CD8-positive, alpha-beta memory T cell (primary cell): ENCODE results near the gene H2BK1. TPM values are rescaled to one million over a fixed set of nuclear protein-coding genes. Genes with fewer than 3 reads are reported as not detected.

Source experiments
- CTCF ChIA-PET: fragments of 350-600 bp; sonication (Branson Sonifier 250); formaldehyde crosslinking; loops from one replicate; lab custom pipeline; 2021; ENCODE audit warnings: antibody characterized with exemption; lab: Charles Lee
- POLR2A ChIA-PET: fragments of 350-600 bp; sonication (Branson Sonifier 250); formaldehyde crosslinking; loops from one replicate; lab custom pipeline; 2021; ENCODE audit warnings: antibody characterized with exemption; lab: Charles Lee
- DNase-seq, 5 donors: peaks; one replicate each; pipeline versions ENCODE4 v3.0.0 to v3.0.0-alpha.2; 2020 to 2022; ENCODE audit warnings: mixed read lengths in 1 of 5
- H3K27ac ChIP-seq: one replicate; pipeline ENCODE4 v1.7.0; 2013; ENCODE audit warnings: low read depth, mild to moderate bottlenecking, low read length, moderate library complexity
- H3K27me3 ChIP-seq: 2 replicates; pipeline ENCODE4 v1.7.0; 2013; ENCODE audit warnings: low read length, mild to moderate bottlenecking; ENCODE audit not compliant: insufficient read depth, poor library complexity, severe bottlenecking
- H3K36me3 ChIP-seq: 2 replicates; pipeline ENCODE4 v1.7.0; 2013; ENCODE audit warnings: mild to moderate bottlenecking, low read length, moderate library complexity; ENCODE audit not compliant: insufficient read depth
- H3K4me1 ChIP-seq: 2 replicates; pipeline ENCODE4 v1.7.0; 2013; ENCODE audit warnings: mild to moderate bottlenecking, low read length, moderate library complexity; ENCODE audit not compliant: insufficient read depth
- H3K4me3 ChIP-seq: 2 replicates; pipeline ENCODE4 v1.7.0; 2013; ENCODE audit warnings: mild to moderate bottlenecking, low read length
- H3K9me3 ChIP-seq: 2 replicates; pipeline ENCODE4 v1.7.0; 2013; ENCODE audit warnings: mild to moderate bottlenecking, low read length
- H3K27ac Mint-ChIP-seq, 8 donors: one replicate each; pipeline ENCODE4 v1.8.0; 2020 to 2021; ENCODE audit warnings: mixed read lengths in 8 of 8, mild to moderate bottlenecking in 6 of 8, inconsistent platforms in 3 of 8, moderate library complexity in 3 of 8
- H3K27me3 Mint-ChIP-seq, 2 donors: one replicate each; pipeline ENCODE4 v1.8.0; 2020 to 2021; ENCODE audit warnings: mixed read lengths in 2 of 2, mild to moderate bottlenecking in 1 of 2, moderate library complexity in 1 of 2
- H3K36me3 Mint-ChIP-seq, 3 donors: one replicate each; pipeline ENCODE4 v1.8.0; 2020 to 2021; ENCODE audit warnings: mixed read lengths in 3 of 3, inconsistent platforms in 1 of 3, mild to moderate bottlenecking in 1 of 3
- H3K4me1 Mint-ChIP-seq, 3 donors: one replicate each; pipeline ENCODE4 v1.8.0; 2020 to 2021; ENCODE audit warnings: mixed read lengths in 3 of 3, inconsistent platforms in 1 of 3, mild to moderate bottlenecking in 1 of 3
- H3K4me3 Mint-ChIP-seq, 7 donors: one replicate each; pipeline ENCODE4 v1.8.0; 2020 to 2021; ENCODE audit warnings: mixed read lengths in 7 of 7, mild to moderate bottlenecking in 6 of 7, moderate library complexity in 4 of 7, inconsistent platforms in 2 of 7
- H3K9me3 Mint-ChIP-seq, 5 donors: one replicate each; pipeline ENCODE4 v1.8.0; 2020 to 2022; ENCODE audit warnings: mixed read lengths in 5 of 5, mild to moderate bottlenecking in 3 of 5, moderate library complexity in 2 of 5, inconsistent platforms in 1 of 5
- polyA plus RNA-seq: library from polyadenylated mRNA; unstranded; fragments of 300-500 nt; fragmentation: Illumina TruSeq; gene quantifications from one replicate; pipeline ENCODE4 v1.2.3, GENCODE V29; 2021
- total RNA-seq, 2 experiments: library from RNA; stranded (reverse); gene quantifications; one replicate each; pipeline ENCODE4 v1.2.3, GENCODE V29; 2021

The H2BK1 gene
- total and polyA plus RNA-seq, 3 experiments from 2014 or later = 0.57 TPM; not detected in 2

DNA sequence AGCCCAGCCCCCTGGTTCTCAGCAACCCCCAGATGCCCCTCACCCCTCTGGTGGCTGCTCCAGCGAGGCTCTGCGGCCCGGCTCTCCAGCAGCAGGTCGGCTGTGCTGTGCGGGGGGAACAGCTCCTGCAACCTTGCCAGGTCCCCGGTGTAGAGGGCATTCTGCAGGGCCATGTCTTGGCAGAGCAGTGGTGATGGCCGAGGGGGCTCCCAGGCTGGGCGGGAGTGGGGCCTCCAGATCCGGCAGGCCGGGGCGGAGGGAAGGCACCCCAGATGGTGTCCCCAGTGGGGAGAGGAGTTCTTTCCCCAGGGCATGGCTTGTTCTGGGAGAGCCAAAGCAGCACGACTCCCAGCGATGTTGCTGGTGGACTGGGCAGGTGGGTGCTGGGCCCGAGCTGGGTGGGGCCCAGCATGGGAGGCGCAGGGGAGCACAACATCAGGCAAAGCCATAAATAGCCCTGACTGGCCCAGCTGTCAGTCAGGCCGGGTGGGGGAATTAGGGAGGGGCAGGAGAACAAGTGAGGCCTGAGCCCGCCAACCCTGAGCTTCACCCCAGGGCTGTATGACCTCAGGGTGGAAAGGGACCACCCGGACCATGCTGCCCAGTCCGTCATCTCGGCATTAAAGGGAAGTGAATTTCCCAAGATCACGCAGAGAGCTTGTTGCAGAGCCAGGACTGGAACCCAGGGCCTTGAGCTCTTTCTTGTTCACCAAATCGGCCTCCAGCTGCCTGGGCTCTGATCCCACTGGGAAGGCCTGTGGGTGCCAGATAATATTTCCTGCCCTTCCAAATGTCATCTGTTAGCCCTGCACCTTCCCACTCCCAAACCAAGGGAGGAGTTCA is 22.7 kb downstream of the H2BK1 start:
- Mint-ChIP-seq H3K27me3 (peaks cover 0 to 3% of the 10 kb centered on the region in 2 donors), H3K36me3 (no peaks in the 10 kb centered on the region), H3K4me1 (no peaks in the 10 kb centered on the region), H3K4me3 (no peak overlapping the region), H3K9me3 (no peaks in the 10 kb centered on the region), H3K27ac (no peak overlapping the region)
- Histone ChIP-seq H3K36me3 (no peaks in the 10 kb centered on the region), H3K9me3 (no peaks in the 10 kb centered on the region), H3K27me3 (no peaks in the 10 kb centered on the region), H3K4me1 (no peaks in the 10 kb centered on the region), H3K27ac (no peak overlapping the region), H3K4me3 (no peak overlapping the region)
- no peak for DNase-seq
- POLR2A ChIA-PET = no interaction called here
- CTCF ChIA-PET = no interaction called here

DNA sequence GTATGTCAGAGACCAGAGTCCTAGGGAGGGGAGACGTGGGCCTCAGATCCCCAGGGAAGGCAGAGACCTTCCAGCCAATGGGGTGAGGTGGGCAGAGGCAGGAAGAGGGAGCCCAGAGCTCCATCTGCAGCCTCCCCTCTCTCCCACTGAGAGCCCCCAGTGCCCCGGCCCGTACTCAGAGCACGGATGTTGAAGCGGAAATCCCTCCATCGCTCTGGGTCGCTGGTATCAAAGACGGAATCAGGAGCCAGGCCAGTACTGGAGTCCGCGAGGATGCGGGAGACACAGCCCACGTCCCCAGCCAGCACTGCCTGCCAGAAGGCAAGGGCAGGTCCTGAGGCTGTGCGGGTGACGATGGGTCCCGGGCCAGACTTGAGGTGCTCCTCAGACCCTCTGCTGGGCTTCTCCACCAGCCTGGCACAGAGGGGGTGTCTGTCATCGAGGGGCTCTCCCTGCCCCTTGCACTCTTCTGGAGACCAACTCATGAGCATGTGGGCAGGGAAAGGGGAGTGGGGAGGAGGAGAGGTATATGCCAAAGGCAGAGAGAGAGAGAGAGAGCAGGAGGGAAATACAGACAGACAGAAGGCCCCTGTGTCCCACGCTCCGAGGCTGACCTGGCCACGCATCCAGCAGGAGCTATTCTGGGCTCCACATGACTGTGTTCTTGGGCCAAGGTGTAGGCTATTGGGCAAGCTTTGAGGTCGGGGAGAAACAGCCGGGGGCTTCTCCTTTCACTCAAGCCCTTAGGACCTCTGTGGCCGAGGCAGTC is 23.5 kb downstream of the H2BK1 start, which contains the start of gene ASB10:
Gene ASB10, minus strand, starts transcription at position 611 of the 769 bp plus-strand sequence. Its CDS starts 120 bp downstream, at position 491.
- CTCF ChIA-PET = no interaction called here
- H3K27me3 ChIP-seq = no peaks in the 10 kb centered on the region
- Mint-ChIP-seq H3K36me3 (no peaks in the 10 kb centered on the region), H3K27me3 (peaks cover 0 to 6% of the 10 kb centered on the region in 2 donors), H3K27ac (no peak within 1 kb of the TSS), H3K4me3 (no peak within 1 kb of the TSS), H3K4me1 (no peaks in the 10 kb centered on the region), H3K9me3 (no peaks in the 10 kb centered on the region)
- no peaks in the 10 kb centered on the region for H3K36me3 ChIP-seq
- no peaks in the 10 kb centered on the region for H3K9me3 ChIP-seq
- POLR2A ChIA-PET = no interaction called here
- no peaks in the 10 kb centered on the region for H3K4me1 ChIP-seq
- no peak within 1 kb of the TSS for H3K4me3 ChIP-seq
- DNase-seq = no peak
- no peak within 1 kb of the TSS for H3K27ac ChIP-seq

DNA sequence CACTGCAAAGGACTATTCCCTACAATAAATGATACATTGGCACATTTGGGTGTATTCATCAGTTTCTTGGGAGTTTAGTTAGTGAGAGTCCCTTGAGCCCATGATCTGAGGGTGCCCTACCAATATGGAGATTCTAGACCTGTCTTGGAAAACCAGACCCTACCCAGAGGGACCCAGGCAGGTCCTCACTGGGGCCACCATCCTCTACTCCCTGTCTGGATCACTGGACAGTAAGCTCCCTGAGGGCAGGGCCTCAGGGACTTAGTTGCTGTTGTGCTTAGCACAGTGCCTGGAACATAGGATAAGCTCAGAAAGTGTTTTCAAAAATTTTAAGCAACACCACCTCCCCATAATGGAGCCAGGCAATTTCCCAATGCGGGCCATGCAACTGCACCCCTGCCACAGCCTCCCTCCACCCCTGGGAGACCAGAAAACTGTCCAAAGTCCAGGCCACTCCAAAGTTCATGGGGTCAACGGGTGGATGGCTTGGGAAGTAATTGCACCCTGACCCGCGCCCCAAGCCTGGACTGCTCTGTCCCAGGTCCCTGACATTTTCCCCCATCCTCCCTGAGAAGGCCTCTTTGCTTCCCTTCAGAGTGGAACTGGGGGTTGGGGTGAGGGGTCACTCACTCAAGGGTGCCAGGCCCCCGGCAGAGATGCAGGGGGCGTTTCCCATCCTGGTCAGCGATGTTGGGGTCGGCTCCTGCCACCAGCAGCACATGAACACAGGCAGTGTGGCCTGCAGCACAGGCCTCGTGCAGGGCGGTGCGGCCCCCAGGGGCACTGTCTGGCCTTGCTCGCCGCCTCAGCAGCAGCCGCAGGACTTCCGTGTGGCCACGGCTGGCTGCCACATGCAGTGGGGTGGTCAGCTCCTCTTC is 24.3 kb downstream of the H2BK1 start:
- Histone ChIP-seq H3K9me3 (no peaks in the 10 kb centered on the region), H3K4me3 (no peak overlapping the region), H3K4me1 (no peaks in the 10 kb centered on the region), H3K36me3 (no peaks in the 10 kb centered on the region), H3K27me3 (no peaks in the 10 kb centered on the region), H3K27ac (no peak overlapping the region)
- no peaks in the 10 kb centered on the region for H3K4me1 Mint-ChIP-seq
- ChIA-PET CTCF (no interaction called here), POLR2A (no interaction called here)
- no peak overlapping the region for H3K4me3 Mint-ChIP-seq
- H3K27me3 Mint-ChIP-seq = peaks cover 0 to 7% of the 10 kb centered on the region in 2 donors
- H3K9me3 Mint-ChIP-seq = no peaks in the 10 kb centered on the region
- no peak for DNase-seq
- no peaks in the 10 kb centered on the region for H3K36me3 Mint-ChIP-seq
- H3K27ac Mint-ChIP-seq = no peak overlapping the region

DNA sequence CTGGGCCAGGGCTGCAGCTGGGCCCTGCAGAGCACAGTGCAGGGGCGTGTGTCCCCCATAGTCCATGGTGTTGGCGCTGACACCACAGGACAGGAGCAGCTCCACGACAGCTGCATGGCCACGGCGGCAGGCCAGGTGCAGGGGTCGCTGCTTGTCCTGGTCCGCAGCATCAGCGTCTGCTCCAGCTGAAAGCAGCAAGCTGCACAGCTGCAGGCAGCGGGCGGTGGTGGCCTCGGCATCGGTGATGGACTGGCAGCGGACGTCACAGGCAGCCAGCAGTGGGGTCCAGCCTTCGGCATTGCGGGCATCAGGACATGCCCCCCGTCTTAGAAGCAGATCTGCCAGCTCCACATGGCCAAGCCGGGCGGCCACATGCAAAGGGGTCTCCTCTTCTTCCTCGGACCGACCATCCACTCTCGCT is 29.3 kb downstream of the H2BK1 start:
- H3K27ac ChIP-seq = no peak overlapping the region
- no peaks in the 10 kb centered on the region for H3K36me3 ChIP-seq
- no peaks in the 10 kb centered on the region for H3K4me1 ChIP-seq
- H3K4me3 ChIP-seq = no peak overlapping the region
- H3K27me3 ChIP-seq = no peaks in the 10 kb centered on the region
- no peaks in the 10 kb centered on the region for H3K4me1 Mint-ChIP-seq
- ChIA-PET CTCF (no interaction called here), POLR2A (interaction anchor here (0.6 kb wide), 1 partner anchor 46 kb away, joined by 3 read pairs; the partner anchor contains the start of gene ABCF2)
- H3K4me3 Mint-ChIP-seq = no peak overlapping the region
- no peaks in the 10 kb centered on the region for H3K9me3 ChIP-seq
- peaks cover 18 to 37% of the 10 kb centered on the region in 2 donors for H3K27me3 Mint-ChIP-seq
- no peak overlapping the region for H3K27ac Mint-ChIP-seq
- DNase-seq = no peak
- H3K36me3 Mint-ChIP-seq = peaks cover 0 to 2% (median 0%) of the 10 kb centered on the region in 3 donors
- H3K9me3 Mint-ChIP-seq = no peaks in the 10 kb centered on the region

DNA sequence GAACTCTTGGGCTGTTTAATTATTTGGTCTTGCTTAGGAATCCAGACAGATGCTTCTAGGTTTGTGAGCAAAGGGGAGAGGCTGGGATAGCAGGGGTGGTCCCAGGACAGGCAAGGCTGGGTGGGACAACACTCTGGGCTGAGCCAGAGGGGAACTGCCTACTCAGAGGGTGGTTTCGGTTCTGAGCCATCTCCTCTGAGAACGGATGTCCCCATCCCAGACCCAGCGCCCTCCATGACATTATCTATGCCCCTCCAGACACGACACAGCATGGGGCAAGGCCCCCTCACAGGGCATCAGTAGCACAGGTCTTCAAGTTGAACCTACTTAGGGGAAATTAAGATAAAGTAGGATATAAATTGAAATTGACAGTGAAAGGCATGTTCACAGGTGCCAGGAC is 30.3 kb downstream of the H2BK1 start:
- H3K4me1 Mint-ChIP-seq = peaks cover 0 to under 1% (median 0%) of the 10 kb centered on the region in 3 donors
- no peaks in the 10 kb centered on the region for H3K9me3 Mint-ChIP-seq
- POLR2A ChIA-PET = no interaction called here
- no peak overlapping the region for H3K27ac Mint-ChIP-seq
- CTCF ChIA-PET = interaction anchor here (1.5 kb wide), 1 partner anchor 11 kb away, joined by 8 read pairs; no protein-coding TSS in a partner anchor
- H3K4me1 ChIP-seq = no peaks in the 10 kb centered on the region
- peaks cover 19 to 43% of the 10 kb centered on the region in 2 donors for H3K27me3 Mint-ChIP-seq
- no peak overlapping the region for H3K4me3 Mint-ChIP-seq
- no peak overlapping the region for H3K4me3 ChIP-seq
- H3K27ac ChIP-seq = no peak overlapping the region
- no peak for DNase-seq
- H3K36me3 Mint-ChIP-seq = peaks cover 0 to 2% (median 0%) of the 10 kb centered on the region in 3 donors
- no peaks in the 10 kb centered on the region for H3K27me3 ChIP-seq
- no peaks in the 10 kb centered on the region for H3K9me3 ChIP-seq
- H3K36me3 ChIP-seq = no peaks in the 10 kb centered on the region

DNA sequence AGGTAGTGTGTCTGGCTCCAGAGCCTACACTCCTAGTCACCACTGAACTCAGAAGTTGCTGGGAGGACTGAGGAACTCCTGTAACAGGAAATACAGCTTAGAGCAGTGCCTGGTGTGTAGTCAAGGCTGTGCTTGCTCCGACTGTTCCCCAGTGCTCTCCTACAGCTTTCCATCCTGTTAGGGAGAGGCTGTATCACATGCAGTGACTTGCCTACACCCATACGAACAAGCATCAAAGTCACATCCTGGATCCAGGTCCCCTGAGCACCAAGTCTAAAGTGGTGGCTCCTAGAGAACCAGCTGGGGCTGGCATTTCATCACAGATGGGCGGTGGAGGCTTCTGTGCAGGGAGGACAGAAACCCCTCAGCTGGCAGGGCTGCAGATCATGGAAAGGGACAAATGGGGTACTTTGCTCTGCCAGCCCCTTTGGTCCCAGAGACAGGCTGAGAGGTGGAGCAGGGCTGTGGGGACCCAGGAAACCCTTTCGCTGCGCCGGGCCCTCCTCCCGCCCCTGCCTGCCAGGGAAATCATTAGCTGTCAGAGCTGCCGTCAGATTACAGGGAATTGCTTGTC is 30.9 kb downstream of the H2BK1 start:
- no peak for DNase-seq
- Mint-ChIP-seq H3K9me3 (no peaks in the 10 kb centered on the region), H3K27ac (no peak overlapping the region), H3K4me1 (peaks cover 0 to 3% (median 3%) of the 10 kb centered on the region in 3 donors), H3K4me3 (no peak overlapping the region), H3K36me3 (peaks cover 0 to 2% (median 0%) of the 10 kb centered on the region in 3 donors), H3K27me3 (peaks cover 22 to 46% of the 10 kb centered on the region in 2 donors)
- ChIA-PET CTCF (interaction anchor here (1.0 to 1.5 kb wide), 3 partner anchors 11 to 65 kb away, joined by 3 to 8 read pairs (median 3); no protein-coding TSS in a partner anchor), POLR2A (no interaction called here)
- Histone ChIP-seq H3K9me3 (no peaks in the 10 kb centered on the region), H3K4me3 (no peak overlapping the region), H3K27ac (no peak overlapping the region), H3K27me3 (no peaks in the 10 kb centered on the region), H3K4me1 (no peaks in the 10 kb centered on the region), H3K36me3 (no peaks in the 10 kb centered on the region)

DNA sequence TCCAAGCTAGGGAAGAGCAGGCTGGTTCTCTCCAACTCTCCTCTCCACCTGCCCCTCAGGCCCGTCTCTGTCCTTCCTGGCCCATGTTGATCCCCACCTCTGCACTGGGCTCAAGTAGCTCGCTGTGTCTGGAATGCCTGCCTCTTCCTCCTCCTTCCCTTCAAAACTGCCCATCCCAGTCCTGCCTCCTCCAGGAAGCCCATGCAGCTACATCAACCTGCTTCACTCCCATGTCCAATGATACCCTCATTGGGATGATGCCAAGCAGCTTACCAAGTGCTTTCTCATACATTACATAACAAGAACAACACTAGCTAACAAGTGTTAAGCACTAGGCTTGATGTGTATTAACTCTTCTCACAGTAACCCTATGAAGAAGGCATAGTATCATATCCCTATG is 31.5 kb downstream of the H2BK1 start:
- POLR2A ChIA-PET = no interaction called here

More for the DNA sequence above, 31.5 kb downstream of the H2BK1 start:
- Histone ChIP-seq H3K27ac (no peak overlapping the region), H3K27me3 (no peaks in the 10 kb centered on the region), H3K4me3 (no peak overlapping the region), H3K4me1 (no peaks in the 10 kb centered on the region), H3K36me3 (no peaks in the 10 kb centered on the region), H3K9me3 (no peaks in the 10 kb centered on the region)
- H3K9me3 Mint-ChIP-seq = no peaks in the 10 kb centered on the region
- H3K4me1 Mint-ChIP-seq = peaks cover 0 to 3% (median 3%) of the 10 kb centered on the region in 3 donors
- CTCF ChIA-PET = interaction anchor here (1.0 to 1.5 kb wide), 3 partner anchors 10 to 65 kb away, joined by 3 to 8 read pairs (median 3); no protein-coding TSS in a partner anchor
- H3K27me3 Mint-ChIP-seq = peaks cover 22 to 47% of the 10 kb centered on the region in 2 donors
- H3K36me3 Mint-ChIP-seq = peaks cover 0 to 2% (median 0%) of the 10 kb centered on the region in 3 donors
- H3K27ac Mint-ChIP-seq = no peak overlapping the region
- no peak for DNase-seq
- H3K4me3 Mint-ChIP-seq = no peak overlapping the region
